ENCODE data around the gene SYPL2.

- TF ChIP-seq POLR2A (IDR thresholded peaks at IDR 0.05; ENCODE audit: low read length) (peak; percentile 54), GATA1 (IDR thresholded peaks at IDR 0.05; ENCODE audit: low read depth, low read length) (no peak)
These were observed 27.6 kb downstream of the SYPL2 start, which contains the start of gene CYB561D1 for GRCh38 chr1:109493805-109494539.
